Activated CD4-positive, alpha-beta T cell treated with anti-CD3 and anti-CD28 coated beads, Interleukin-2, amount 50 U/mL, for 1 hour (primary cell): ENCODE measurements around the gene NT5C1B.
A peak's percentile ranks its signal among the peaks of the same experiment; 100 is the strongest.

Experiments
- DNase-seq: peaks from one replicate; pipeline ENCODE4 v3.0.0-alpha.2; 2020

Gene NT5C1B

DNA sequence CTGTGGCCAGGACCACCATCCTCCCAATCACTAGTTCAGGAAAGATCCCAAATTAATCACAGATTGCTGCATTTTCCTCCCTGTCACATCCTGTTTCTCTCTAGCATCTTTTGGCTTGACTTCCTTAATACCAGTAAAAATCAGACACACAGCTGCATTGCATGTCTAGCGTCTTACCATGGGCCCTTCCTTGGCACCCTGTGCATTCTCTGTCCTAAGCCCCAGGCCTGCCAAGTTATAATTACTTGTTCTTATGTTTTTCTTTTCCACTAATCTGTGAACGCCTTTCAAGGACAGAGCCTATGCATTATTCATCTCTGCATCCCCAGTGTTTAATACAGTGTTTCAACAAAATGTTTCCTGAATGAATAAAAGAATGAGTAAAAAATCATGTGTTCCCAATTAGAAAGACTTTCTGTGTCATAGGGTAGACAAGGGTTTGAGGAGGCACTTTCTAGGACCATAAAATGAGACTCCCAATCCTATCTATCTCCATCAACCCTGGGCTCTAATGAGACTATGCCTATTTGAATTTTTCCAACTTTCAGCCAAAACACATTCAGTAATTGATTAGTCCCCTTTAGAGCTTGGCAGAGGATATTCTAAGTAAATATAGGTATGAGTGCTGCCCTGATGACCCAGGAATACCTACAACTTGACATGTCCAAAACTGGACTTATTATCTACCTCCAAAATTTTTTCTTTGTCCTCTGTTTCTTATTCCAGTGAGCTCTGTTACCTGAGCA, 10.3 kb upstream of the NT5C1B start:
- no peak for DNase-seq

DNA sequence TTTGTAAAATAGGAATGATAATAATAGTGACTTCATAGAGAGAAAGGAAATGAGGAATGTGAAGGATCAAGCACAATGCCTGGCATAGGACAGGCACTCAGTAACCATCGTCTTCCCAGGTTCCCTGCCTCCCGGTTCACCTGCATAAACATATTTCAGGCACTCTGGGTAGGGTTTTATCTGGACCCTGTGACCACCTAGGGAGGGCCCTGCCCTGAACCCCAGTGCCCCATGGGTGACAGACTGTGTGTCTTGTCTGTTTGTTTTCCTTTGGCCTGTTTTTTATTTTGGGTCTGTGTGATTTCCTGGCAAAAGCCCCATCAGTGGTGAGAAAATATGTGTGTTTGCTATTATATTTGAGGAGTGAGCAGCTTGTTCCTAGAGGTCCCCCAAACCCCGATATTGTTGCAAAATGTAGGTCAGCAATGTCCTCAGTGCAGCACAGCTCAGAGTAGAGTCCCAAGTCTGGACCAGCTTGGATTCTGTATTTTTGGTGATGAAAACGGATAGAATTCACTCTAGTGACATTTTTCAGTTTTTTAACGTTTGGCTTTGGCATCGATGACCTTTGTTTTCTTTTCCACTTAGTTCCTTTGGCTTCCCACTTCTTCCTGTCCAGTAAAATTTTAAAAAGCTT, 9.6 kb upstream of the NT5C1B start:
- no peak for DNase-seq

DNA sequence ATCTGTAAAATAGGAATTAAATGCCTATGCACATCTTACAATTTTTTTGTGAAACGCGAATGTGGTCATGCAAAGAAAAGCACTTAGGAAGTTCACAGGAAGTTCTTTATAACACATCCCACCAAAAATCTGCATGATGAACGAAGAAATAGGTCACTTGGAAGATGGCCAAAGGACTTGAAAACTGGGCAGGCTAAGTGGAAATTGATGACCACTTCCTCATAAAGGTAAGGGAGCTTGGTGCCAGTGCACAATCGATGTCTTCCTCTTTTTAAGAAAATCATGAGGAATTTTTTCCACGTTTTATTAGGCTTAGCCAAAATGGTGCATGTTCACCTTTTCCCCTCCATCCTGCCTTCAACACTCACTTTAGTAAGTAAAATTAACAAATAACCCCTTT, 8.2 kb upstream of the NT5C1B start:
- no peak for DNase-seq

DNA sequence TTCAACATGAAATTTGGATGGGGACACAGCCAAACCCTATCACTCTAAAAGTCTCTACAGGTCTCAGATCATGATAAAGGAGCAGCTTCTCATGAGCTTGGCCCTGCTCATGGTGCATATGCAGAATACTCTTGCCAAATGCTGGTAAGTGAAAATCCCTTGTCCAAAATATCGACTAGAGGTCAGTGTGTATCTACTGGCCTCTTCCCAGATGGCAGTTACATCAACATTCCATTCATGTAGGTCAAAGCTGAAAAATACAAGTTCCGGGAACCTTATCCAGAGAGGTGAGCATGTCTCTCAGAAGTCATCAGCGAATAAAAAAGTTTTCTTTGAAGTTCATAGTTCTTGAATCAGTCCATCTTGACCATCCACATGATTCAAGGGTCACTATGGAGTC, 7.6 kb upstream of the NT5C1B start:
- DNase-seq: no peak

DNA sequence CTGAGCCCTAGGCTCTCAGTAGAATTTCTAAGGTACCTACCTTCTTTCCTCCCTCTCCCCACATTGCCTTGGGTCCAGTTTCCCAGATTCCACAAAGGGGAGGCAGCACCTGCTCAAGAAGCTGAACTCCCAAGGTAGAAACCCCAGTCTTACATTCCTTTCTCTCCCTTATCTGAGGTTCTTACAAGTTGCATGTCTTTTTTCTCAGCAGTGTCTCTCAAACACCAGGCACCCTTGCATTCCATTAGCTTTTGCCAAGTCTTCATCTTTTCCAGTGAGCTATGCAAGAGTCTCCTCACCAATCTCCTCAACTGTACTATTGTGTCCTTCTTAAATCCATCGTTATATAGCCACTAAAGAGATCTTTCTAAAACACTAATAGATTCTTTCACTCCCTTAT, 4.1 kb upstream of the NT5C1B start:
- DNase-seq: no peak

DNA sequence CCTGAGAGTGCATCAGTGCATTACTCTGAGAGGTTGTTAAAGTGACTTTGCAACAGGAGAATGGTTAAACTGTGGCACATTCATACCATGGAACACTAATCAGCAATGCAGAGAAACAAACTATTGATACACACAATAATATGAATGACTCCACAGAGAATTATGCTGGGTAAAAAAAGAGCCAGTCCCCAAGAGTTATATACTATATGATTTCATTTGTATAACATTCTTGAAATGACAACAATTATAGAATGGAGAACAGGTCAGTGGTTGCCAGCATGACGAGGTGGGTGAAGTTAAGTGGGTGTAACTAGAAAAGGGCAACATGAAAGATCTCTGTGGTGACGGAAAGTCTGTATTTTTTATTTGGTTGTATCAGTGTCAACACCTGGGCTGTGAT, 3.0 kb upstream of the NT5C1B start:
- DNase-seq: no peak

DNA sequence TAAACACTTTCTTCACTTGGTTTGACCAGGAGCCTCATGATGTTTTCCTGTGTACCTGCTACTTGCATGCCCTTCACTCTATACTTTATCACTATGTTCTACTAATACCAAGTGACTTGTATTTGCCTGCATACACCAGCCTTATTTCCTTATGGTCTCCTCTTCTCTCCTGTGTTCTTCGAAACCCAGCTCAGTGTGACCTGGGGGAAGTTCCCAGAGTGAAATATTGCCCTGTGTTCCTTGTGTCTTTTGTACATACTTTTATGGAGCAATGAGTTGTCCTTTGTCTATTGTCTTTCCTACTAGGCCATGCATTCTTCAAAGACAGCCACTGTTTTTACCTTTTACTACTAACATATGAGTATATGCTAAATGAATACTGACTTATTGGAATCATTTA, 567 bp downstream of the NT5C1B start:
- no peak for DNase-seq

DNA sequence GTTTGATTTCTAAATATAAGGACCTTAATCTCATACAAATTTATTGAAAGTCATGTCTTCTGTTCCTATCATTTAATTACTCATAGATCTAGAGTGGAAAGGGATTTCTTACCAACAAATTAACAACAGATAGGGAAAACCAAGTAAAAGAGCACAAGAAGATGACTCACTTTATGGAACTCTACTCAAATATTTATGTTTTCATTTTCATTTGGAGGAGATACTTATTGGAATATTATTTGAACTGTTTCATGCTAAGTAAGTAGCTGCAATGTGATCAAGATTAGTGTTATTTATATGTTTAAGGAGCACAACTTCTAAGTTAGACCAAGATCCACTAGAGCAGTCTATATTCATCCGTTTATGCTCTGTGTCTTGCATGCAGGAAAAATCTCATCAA, 1.3 kb downstream of the NT5C1B start:
- DNase-seq: no peak

DNA sequence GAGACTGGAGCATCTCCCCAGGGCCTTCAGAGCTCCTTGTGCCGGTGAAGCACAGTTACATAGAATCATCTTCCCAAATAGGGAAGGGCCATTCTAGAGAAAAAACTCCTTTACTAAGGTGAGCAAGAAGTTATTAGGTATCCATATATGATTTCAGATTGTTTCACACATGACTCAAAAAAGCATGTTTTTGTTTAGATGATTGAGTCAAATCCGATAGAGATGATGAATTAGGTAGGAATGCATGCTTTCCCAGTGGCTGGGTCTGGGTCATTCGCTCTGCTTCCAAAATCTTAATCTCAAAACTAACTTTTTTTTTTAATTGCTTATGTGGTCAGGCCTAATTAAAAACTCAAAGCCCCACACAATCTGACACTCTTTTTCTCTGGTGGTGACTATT, 3.8 kb downstream of the NT5C1B start:
- no peak for DNase-seq

DNA sequence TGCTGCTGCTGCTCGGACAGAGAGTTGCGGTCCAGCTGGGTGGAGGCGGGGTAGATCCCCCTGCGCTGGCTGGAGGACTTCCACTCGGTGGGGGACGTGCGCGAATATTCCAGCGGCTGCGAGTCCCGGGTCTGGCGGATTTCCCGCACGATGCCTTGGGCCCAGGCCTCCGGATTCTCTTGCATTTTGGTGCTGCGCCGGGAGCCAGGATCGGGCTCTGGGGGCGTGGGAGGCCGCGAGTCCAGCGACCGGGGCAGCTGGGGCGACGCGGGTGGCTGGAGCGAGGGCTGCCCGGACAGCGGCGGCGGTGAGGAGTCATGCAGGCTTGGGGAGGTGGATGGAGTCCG, 4.8 kb downstream of the NT5C1B start:
- no peak for DNase-seq

DNA sequence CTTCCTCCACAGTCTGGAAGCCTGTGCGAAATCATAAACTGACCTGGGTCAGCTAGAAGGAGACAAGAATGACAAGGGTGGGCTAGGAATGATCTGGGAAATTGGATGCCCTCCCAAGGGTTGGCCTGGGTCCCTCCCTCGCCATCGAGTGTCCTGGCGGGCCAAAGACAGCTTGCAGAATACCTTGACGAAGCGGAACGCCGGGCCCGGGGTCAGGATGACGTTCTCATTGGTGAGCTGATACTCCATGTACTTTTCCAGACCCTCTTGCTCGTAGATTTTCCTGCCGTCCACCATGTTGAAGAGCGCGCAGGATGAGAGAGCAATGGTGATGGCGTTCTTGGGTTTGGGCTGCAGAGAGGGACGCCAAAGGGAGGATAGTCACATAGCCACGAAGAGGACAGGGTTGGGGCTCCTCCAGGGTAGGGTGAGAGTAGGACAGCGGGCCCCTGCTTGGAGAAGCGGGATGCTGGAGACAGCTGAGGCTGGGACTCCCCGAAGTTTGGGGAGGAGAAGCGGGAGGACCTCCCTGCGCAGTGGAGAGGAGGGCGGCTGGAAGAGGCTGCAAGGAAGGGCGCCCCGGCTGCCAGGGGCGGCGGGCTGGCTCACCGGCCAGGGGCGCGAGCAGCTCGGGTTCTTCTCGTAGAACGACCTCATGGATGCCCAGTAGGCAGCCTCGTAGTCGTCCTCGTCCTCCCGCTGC, 5.3 kb downstream of the NT5C1B start:
- DNase-seq: no peak

DNA sequence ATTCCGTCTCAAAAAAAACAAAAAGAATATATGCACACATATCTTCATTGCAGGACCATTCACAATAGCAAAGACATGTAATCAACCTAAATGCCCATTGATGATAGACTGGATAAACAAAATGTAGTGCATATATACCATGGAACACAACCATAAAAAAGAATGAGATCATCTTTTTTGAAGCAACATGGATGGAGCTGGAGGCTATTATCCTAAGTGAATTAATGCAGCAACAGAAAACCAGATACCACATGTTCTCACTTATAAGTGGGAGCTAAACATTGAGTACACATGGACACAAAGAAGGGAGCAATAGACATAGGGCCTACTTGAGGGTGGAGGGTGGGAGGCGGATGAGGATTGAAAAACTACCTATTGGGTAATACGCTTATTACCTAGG, 8.8 kb downstream of the NT5C1B start:
- no peak for DNase-seq

DNA sequence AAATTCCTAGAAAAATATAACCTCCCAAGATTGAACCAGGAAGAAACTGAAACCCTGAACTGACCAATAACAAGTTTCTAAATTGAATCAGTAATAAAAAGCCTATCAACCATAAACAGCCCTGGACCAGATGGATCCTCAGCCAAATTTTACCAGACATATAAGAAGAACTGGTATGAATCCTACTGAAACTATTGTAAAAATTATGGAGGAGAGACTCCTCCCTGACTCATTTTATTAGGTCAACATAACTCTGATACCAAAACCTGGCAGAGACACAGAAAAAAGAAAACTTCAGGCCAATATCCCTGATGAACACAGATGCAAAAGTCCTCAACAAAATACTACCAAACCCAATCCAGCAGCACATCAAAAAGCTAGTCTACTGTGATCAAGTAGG, 11.3 kb downstream of the NT5C1B start:
- no peak for DNase-seq

DNA sequence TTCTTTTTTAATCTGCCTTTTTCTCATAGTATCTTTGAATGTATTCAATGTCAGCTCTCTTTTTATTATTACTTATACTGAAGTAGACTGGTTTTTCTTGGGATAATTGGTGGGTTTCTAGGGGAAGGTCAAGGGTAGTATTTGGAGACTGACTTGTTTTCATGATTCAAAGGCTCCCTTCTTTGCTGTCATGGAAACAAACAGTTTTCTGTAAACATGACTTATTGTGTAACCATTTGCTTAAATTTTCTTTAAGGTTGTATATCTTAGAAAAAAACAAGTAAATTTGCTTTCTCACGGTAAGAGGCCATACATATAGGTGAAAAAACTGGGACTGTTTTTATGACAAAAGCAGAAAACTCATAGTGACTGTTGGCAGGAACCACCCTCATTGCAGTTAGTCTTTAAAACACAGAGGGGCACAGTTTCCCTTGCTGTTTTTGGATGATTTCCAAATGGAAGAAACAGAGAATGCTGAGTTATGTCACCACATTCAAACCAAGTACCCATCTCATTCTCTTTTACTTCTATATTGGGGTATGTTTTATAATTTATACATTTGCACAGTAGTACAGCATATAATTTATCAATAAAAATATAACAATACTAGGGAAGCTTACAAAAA, 23.1 kb downstream of the NT5C1B start:
- DNase-seq: no peak

DNA sequence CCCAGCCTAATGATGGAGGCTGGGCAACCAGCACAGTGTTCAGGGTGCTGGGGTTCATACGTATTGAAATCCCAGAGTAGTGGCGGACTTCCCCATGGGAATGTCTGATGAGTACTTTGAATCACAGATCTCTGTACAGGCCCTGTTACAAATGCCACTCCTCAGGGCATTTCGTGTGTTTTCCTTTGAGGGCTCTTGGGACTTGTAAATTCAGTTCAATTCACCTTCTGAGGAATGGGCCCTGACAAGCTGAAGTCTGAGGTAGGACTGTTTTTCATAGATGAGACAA, 28.6 kb downstream of the NT5C1B start:
- DNase-seq: no peak

DNA sequence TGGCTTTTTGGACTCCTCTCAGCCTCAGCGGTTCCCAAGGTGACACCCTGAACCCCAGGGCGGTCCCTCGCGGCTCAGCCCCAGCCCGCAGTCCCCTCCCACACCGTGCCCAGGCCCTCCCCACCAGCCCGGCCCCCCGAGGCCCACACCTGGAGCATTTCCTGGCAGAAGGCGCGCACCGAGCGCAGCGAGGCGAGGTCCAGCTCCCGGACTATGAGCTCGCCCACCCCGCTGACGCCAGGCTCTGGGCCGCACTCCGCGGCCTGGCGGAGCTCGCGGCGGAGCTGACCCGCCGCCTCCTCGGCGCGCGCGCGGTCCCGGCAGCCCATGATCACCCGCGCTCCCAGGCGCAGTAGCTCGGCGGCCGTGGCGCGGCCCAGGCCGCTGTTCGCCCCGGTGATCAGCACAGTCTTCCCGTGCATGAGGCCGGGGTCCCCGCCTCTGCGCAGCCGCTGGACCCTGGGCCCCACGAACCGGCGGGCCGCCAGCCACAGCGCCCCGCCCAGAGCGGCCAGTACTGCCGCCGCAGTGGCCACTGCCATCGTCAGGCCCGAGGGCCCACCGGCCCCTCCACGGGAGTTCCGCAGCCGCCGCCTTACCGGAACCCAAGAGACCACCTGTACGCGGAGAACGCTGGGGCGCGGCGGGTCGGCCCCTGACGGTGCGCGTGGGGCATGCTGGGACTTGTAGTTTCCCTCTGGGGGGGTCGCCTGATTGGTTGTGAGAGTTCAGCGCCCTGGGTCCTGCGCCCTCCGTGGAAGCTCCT, 29.2 kb downstream of the NT5C1B start, which contains the start of gene RDH14:
Gene RDH14, minus strand, starts transcription at position 623 of the 766 bp plus-strand sequence. Its CDS starts 81 bp downstream, at position 542.
- peak; percentile 91 for DNase-seq

DNA sequence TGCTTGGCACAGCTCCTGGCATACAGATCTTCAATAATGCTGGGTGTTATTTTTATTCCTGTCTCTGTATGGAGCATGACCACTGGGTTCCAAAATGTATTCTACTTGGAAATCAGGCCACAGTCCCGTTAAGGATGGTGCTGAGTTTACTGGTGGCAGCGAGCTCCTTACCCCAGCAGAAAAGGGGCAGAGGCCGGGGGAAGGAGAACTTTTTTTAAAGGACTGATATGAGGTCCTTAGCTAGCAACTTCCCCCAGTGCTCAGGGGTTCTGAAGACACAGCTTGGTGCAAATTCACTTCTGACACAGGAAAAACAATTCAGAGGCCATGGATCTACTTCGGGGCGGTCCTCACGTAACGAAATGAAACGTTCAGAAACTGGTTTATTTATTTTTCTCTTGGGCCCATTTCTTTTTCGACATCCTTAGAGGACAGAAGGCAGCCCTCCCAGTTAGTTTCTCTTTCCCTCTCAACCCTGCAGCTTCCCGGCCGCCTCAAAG, 29.8 kb downstream of the NT5C1B start:
- no peak for DNase-seq

DNA sequence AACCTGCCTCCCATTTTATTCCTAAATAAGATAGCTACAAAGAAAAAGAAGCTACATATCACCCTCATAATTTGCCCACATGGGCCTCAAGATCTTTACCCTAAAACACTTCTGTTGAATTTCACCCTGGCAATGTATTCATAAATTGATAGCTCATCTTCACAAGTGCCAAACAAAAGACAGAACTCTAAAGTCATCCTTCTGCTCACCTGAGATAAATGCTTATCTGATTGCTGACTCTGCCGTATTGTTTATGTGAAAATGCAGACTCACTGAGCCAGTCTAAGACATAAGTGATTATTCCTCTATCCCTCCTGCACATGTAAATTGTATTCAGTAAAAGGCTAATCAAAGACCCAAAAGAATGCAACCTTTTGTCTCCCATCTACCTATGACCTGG, 30.9 kb downstream of the NT5C1B start:
- no peak for DNase-seq

DNA sequence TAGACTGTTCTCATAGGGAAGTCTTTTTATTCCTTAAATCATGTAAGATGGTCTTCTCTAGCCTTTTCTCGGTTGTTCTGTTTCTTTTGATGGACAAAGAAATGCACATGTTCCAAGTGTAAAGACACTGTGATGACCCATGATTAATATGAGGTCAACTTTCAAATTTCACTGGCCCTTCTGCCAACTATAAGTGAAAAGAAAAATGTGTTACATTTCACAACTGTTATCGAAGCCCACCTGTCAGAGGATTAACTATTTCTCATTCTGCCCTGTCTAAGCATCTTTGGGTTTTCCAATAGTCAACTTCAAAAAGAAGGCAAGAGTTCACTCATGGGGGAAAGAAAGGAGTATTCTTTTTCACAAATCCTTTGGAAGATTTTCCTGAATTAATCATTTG, 32.2 kb downstream of the NT5C1B start:
- no peak for DNase-seq

DNA sequence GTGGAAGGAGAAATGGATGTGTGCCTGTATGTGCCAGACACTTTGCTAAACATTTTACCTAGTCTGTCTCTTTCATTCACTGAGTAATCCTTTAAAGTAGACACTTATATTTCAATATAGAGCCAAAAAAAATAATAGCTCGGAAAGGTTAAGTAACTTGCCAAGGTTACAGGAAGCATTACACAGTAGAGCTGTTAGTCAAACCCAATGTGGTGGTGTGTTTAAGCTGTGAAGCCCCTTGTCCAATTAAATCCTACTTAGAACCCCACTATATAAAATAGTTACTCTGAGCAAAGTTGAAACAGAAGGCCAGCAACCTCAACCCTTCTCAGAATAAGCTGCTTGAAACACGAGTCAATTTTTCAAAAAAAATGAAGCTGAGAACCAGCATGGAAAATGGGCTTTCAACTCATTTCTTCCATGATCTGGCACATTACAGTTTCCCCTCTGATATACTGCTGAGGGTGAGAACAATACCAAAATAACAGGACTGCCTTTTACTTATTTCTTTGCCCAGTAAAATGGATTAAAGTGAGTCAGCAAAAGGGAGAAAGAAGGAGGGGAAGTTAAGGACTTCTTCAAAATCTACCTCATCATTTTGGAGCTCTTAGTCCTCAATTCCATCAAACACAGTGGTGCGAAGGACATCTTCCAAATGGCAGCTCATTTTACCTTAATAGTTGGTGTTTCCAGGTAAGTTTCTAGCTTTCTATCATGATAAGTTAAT, 36.9 kb downstream of the NT5C1B start:
- no peak for DNase-seq

DNA sequence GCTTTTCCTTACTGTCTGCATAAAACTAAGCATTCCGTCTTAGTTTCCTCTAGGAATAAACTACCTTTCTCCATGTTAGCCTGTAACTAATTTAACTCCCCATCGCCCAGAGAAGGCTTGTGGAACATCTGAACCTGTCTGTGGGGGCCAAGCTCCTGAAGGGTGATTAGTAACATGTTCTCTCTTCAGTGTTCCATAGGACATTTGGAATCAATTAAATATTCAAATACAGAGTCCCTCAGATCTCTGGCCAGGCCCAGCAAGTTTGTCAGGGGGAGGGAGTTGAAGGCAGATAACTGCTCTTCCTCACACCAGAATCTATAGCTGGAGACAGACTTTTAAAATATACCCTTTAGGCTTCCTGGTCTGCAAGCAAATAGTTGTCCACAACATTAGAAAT, 37.7 kb downstream of the NT5C1B start:
- DNase-seq: no peak

DNA sequence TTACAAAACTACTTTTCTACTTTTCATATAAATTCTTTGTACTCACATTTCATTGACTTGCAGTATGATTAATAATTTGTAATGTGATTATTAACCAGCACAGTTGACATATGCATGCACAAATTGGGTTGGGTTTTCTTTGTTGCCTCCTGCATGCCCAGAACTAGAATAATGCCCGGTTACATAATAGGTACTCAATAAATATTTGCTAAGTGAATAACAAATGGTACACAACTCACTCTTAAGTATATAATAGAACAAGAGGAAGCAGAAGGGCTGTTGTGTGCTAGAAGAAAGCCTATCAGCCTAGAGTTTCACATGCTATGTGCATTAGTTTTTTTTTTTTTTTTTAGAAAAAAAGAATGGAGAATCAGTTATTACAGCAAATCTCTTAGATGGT, 38.2 kb downstream of the NT5C1B start:
- DNase-seq: no peak
